Stimulated activated CD8-positive, alpha-beta memory T cell treated with anti-CD3 and anti-CD28 coated beads, Interleukin-4, amount 100 ng/mL, for 1 hour (primary cell): ENCODE results near the gene RPL12.

Source experiments
- DNase-seq, 2 donors: peaks; one replicate each; pipeline ENCODE4 v3.0.0-alpha.2; 2020; ENCODE audit warnings: low read depth in 2 of 2, low spot score in 1 of 2

RPL12 gene

DNA sequence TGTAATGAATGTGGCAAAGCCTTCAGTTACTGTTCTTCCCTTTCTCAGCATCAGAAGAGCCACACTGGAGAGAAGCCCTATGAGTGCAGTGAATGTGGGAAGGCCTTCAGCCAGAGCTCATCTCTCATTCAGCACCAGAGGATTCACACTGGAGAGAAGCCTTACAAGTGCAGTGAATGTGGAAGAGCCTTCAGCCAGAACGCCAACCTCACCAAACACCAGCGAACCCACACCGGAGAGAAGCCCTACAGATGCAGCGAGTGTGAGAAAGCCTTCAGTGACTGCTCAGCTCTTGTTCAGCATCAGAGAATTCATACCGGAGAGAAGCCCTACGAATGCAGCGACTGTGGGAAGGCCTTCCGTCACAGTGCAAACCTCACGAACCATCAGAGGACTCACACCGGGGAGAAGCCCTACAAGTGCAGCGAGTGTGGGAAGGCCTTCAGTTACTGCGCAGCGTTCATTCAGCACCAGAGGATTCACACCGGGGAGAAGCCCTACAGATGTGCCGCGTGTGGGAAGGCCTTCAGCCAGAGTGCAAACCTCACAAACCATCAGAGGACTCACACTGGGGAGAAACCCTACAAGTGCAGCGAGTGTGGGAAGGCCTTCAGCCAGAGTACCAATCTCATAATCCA lies 6.8 kb downstream of the RPL12 start:
- DNase-seq: no peak

DNA sequence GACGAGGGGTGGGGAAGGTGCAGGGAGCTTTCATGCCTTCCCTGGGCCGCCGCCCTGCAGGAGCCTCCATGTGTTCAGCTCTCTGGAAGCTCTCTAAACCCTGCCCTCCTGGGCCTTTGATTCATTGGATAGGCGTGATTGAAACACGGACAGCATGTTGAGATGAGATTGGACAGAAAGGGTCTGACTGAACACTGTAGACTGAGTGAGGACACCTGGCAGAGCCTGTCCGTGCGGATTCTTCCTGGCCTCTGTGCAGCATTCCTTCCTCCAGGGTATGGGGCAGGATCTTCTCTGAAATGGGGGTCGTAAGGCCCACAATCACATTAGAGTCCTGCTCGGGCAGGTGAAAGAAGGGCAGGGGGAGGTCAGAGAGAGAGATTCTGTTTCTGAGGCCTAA lies 12.8 kb downstream of the RPL12 start:
- no peak for DNase-seq

DNA sequence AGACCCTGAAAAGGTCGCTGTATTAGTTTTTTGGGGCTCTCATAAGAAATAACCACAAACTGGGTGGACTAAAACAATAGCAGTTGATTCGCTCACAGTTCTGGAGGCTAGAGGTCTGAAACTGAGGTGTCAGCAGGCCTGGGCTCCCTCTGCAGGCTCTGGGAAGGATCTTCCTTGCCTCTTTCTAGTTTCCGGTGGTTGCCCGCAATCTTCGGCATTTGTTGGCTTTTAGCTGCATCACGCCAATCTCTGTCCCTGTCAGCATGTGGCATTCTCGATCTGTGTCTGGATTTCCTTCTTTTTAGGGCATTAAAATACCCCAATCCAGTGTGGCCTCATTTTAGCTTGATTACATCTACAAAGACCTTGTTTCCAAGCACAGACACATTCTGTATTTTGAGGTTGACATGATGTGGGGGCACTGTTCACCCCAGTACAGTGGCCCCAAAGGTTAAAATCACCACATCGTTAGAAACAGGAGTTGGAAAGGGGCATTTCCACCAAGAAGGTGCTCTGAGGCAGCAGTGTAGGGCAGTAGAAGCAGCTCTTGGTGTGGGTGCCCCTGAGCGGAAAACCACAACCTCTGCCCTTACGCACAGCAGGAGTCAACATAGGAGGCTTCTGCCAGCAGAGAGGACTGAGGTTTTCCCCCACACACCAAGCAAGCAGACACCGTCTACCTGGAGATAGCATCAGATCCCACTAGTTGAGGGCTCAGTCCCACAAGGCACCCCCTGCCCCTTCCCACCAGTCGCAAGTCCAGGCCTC lies 13.5 kb downstream of the RPL12 start:
- DNase-seq: no peak

DNA sequence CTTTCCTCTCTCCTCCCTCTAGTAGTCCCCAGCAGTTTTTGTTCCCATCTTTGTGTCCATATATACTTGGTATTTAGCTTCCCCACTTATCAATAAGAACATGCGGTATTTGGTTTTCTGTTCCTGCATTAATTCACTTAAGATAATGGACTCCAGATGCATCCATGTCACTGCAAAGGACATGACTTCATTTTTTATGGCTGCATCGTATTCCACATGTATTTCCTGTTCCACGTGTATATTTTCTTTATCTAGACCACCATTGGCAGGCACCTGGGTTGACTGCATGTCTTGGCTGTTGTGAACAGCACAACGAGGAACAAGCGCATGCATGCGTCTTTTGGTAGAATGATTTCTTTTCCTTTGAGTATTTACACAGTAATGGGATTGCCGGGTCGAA lies 20.8 kb downstream of the RPL12 start:
- DNase-seq: no peak

DNA sequence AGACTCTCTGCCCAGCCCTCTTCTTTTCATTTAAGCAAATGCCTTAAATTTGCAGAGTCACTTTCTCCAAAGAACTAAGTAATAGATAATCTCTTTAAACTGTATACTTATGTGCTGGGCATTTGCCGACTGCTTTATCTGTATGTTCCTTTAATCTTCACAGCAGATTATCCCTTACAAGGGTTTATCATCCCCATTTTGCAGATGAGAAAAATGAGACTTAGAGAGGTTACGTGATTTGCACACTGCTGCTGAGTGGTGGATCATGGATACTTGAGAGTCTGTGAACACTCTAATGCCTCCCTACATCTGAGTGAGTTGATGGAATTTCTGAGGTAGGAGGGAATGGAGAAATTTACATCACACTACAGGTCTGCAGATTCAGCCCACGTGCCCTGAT lies 22.9 kb downstream of the RPL12 start:
- DNase-seq: no peak

DNA sequence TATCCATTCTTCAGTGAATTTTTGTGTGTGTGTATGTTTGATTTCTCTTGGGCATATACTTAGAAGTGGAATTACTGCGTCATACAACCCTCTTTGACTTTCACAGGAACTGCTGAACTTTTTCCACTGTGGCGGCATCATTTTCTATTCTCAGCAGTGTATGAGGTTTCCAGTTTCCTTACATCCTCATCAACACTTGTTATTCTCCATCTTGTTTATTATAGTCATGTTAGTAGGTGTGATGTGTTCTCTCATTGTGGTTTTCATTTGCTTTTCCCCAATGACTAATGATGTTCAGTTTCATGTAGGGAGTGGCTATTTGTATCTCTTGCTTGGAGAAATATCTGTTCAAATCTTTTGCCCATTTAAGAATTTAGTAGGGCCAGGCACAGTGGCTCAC lies 24.4 kb downstream of the RPL12 start:
- DNase-seq: no peak

DNA sequence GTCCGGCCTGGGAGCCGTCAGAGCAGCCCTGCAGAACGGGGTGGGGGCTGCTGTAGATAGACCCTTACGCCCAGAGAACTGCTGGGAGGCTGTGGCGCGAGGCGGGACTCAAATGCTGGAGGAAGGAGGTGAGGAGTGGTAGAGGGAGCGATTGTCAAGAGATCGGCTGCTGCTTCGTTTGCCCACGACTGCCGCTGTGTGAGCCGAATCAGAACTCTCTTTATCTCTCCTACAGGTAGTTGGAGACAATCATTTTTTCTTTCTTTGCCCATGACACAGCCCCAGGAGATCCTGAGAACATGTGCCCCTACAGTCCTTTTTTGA lies 26.6 kb downstream of the RPL12 start:
- DNase-seq: no peak

DNA sequence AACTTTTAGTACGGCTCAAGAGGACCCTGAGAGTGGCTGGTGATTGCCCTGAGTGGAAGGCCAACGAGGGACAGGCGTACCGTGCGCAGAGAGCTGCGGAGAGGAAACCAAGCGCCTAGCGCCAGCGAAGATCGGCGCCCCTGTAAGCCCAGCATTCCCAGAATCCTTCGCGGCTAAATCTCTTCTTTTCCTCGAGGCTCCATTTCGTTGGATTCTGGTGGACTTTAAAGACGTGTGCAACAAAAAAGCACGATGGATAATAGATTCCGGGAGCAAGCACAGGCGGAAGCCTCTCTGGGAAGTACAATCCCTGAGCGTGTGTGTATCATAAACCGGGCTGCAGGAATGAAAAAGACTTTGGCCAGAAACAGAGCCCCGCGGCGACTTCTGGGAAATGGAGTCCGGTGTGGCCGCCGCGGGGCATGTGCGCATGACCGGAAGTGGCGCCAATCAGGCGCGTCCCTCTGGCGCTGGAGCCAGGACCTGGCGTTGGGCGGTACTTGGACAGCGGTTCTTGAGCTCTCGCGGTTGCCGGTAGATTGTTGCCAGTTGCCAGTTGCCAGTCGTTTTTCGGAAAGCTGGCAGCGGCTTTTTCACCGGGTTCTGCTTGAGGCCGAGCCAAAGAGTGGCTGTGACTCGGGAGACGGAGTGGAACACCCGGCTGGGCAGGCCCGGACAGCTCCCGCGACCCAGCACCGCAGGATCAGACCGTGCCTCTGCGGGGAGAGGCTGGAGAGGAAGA lies 27.1 kb downstream of the RPL12 start, which contains the start of gene ZNF79:
Gene ZNF79, plus strand, starts transcription at position 449 of the 742 bp plus-strand sequence. CDS start 406 bp downstream, outside the sequence.
- DNase-seq: peak; percentile 76 to 85

DNA sequence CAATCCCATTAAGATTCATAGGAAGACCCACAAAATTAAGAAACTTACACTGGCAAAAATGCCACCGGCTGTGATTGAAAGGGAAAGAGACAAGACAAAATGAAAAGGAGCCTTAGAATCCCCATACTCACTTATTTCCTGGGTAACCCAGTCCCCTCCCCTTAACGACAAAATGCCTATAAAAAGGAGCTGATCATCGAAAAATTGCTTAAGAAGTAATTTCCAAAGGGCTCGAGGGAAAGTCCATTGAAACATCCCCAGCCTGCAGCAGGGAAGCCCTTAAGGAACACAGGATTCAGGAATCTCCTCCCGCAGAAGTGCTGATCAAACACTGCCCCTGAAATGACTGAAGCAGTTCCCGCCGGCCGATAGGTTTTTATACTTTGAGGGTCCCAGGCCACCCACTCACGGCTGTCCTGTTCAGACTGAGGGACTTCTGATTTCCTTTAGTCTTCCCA lies 27.7 kb downstream of the RPL12 start:
- DNase-seq: no peak

DNA sequence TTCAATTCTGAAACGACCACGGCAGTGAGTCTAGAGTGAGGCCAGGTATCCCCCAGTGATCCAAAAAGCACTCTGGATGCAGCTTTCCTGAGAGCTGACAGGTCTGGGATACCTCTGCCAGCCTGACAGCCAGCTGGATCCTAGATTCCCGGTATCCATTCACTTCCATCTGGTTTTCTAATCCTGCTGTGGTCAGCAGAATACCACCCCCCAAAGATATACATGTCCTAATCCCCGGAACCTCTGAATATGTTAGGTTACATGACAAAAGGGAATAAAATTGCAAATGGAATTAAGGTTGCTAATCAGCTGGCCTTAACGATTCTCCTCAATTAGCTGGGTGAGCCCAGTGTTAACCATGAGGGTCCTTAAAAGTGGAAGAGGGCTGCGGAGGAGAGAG lies 28.4 kb downstream of the RPL12 start:
- DNase-seq: no peak

DNA sequence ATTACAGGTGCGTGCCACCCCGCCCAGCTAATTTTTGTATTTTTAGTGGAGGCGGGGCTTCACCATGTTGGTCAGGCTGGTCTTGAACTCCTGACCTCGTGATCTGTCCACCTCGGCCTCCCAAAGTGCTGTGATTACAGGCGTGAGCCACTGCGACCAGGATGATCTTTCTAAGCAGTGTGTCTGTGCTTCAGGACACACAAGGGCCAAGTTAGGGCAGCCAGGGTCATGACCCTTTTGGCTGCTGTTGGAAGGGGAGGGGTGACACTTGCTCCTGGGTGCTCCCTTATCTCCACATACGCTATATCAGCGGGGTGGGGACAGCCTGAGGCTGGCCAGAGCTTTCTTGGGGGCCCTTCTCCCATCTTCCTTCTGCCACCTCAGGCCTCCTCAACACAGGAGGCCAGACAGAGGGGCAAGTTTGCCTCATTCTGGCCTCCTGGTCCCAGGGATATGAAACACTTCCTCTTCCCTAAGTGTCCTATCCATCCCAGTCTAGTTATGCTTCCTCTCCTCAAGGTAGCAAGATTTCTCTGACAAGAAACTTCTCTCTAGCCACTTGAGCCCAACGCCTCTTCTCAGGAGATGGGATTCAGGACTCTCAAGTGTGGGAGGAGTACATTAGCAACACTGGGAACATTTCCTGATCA lies 28.9 kb downstream of the RPL12 start:
- DNase-seq: no peak

DNA sequence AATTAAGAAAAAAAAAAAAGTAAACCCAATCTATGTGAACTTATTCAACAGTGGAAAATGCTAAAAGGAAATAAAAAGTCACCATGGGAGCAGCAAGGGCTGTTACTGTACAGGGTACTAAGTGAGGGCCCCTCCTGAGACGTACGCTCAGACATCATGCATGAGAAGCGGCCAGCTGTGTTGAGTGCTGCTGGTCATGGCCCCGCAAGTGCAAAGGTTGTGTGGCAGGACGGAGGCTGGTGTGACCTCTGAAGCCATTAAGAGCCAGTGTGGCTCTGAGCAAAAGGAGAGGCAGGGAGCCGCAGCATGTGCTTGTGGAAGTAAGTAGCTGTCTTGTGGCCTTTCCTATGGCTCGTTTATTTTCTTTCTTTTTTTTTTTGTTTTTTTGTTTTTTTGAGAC lies 30.1 kb downstream of the RPL12 start:
- no peak for DNase-seq

DNA sequence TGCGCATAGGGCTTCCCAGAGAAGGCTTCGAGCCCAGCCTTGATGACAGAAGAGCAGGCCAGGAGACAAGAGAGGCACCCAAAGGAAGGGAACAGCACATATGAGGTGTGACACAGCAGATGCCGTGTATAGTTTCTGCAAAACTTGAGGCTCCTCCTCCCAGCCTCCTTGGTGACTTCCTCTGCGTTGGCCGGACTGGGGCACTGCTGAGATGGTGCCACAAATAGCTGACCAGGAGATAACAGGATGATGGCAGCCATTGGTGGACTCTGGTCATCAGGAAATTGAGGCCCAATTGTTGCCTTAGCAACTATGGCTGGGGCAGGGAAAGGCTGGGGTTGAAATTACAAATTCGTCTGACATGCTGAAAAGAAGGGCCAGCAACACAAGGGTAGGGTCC lies 31.9 kb downstream of the RPL12 start:
- no peak for DNase-seq

DNA sequence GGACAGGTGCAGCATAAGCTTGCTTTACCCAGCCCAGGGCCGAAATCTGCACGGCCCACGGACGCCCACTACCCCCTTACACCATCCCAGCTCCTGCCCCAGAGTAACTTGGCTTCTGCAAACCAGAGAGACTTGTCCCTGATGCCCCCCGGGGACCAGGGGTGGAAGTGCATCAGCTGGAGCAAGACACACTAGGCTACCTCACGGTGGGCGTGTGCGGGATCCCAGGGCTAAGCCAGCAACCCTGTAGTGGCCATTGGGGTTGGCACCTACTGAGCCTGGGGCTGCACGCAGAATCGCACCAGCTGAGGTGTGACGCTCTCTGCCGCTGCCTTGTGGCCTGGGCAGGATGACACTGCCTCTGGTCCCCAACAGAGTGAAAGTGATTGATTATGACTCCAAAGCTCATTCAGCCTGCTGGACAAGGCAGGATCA lies 33.2 kb downstream of the RPL12 start:
- DNase-seq: no peak

DNA sequence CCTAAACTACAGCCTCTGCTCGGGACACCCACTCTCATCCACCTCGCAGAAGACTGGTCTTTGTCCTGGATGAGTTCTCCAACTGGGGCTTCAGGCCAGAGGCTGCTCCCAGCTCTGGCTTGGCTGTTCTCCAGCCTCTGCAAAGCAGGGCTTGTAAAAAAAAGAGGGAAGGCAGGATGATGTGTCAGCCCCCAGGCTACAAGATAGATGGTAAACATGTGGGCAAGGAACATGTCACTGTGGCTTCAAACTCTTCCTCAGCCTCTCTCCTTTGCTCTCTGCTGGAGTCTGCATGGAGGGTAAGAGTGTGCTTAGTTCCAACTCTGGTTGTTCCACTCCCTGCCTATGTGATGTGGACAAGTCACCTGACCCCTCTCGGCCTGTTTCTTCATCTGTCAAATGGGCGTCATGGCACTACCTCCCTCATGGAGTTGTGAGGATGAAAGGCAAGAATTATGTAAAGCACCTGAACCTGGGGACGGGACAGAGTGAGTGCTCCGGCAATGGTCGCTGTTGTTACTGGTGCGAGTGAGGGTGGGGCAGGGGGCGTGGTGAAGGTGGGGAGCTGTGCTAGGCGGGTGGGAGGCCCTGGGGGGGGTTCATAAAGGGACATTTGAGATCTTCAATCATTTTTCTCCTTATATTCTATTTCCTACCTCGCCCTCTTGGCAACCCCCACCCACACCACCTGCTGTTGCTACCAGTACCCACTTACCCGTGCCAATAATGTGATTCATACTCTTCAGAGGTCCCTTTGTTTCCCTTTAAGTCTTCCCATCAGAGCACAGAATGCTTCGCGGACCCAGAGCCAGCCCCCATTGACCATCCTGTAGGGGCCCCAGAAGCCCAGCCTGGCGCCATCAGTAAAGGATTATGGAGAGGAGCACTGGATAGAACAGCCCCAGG lies 33.8 kb downstream of the RPL12 start:
- DNase-seq: no peak

DNA sequence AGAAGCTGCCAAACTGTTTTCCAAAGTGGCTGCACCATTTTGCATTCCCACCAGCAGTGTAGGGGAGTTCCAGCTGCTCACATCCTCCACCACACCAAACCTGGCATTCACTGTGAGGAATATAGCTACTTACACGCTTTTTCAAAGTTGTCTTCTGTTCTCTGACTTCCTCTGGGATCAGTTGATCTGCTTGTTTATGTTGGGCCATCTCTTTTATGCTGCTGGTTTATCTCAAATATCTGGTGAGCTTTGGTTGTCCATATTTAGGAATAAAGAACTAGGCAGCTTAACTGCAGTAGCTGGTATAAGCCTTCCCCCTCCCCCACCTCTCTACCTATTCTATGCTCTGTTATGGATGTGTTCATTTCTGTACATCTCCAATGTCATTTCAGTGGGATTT lies 35.5 kb downstream of the RPL12 start:
- DNase-seq: no peak

DNA sequence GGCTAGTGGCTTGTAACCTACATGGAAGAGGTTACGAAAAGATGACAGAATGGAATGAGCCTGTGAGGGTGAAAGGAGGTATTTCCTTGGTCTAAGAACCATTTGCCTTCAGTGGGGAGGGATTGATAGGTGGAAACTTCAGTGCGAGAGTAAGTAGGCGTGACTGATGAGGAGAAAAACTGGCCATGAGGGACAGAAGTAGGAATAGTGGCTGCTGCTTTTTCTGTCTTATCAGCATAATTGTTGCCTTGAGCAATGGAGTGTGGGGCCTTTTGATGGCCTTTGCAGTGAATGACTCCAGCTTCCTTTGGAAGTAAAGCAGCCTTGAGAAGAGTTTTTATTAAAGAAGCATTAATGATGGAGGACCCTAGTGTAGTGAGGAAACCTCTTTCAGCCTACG lies 36.1 kb downstream of the RPL12 start:
- no peak for DNase-seq

DNA sequence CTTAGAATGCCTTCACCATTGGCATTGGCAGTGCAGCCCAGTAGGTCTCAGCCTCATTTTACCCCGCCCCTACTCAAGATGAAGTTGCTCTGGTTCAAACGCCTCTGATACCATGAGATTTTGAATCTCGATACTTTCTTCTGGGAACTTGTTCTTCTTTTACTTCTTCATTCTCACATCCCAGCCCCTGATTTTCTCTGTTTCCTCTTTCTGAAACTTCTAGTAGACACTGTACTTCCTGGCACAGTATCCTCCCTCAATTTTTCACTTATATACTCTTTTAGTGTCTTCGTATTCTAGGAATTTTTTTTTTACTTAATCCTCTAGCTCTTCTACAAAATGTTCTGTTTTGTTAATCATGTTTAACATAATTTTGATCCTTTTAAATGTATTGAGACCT lies 40.1 kb downstream of the RPL12 start:
- no peak for DNase-seq

DNA sequence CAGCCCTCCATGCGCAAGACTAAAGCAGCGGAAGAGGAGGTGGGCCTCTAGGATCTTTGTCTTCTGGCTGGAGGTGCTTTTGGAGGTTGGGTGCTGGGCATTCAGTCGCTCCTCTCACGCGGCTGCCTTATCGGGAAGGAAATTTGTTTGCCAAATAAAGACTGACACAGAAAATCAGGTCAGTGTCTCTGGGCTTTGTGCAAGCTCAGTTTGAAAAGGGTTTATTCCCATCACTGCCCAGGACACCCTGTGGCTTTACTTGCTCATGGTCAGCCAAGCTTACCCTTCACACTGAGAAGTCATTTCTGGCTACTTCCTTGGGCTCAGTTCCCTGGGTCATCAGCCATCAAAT lies 43.7 kb downstream of the RPL12 start:
- DNase-seq: no peak

DNA sequence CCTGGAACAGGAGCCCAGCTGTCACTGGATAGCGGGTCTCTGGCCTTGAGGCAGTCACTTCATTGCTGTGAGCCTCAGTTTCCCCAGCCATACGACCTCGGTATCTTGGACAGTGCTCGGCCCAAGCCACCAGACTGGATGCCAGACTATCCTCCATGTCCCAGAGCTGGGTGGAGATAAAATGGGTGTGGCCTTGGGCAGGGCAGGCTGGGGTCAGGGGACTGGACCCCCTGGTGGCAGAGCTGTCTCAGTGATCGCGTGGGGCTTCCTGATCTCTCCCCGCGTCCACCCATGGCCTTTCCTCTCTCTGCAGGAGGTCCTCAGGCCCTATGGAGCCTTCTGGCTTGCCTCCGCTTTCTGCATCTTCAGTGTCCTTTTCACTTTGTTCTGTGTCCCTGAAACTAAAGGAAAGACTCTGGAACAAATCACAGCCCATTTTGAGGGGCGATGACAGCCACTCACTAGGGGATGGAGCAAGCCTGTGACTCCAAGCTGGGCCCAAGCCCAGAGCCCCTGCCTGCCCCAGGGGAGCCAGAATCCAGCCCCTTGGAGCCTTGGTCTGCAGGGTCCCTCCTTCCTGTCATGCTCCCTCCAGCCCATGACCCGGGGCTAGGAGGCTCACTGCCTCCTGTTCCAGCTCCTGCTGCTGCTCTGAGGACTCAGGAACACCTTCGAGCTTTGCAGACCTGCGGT lies 44.3 kb downstream of the RPL12 start:
- no peak for DNase-seq
